AG09309 (cell line): Measurements from ENCODE around the gene PEPD.

Source experiments
- DNase-seq: peaks from one replicate; pipeline ENCODE4 v3.0.0-alpha.2; 2010; ENCODE audit warnings: low read depth
- H3K4me3 ChIP-seq: 2 replicates; pipeline ENCODE4 v1.5.1; 2011; ENCODE audit warnings: mild to moderate bottlenecking, low read depth, low read length, moderate library complexity; ENCODE audit not compliant: control insufficient read depth
- CTCF ChIP-seq: IDR thresholded peaks from 2 replicates; pipeline ENCODE4 v1.5.1; 2011; ENCODE audit warnings: mild to moderate bottlenecking, low read depth, low read length, inconsistent platforms; ENCODE audit not compliant: insufficient read depth, control insufficient read depth; ENCODE audit errors: missing control alignments

PEPD gene

DNA sequence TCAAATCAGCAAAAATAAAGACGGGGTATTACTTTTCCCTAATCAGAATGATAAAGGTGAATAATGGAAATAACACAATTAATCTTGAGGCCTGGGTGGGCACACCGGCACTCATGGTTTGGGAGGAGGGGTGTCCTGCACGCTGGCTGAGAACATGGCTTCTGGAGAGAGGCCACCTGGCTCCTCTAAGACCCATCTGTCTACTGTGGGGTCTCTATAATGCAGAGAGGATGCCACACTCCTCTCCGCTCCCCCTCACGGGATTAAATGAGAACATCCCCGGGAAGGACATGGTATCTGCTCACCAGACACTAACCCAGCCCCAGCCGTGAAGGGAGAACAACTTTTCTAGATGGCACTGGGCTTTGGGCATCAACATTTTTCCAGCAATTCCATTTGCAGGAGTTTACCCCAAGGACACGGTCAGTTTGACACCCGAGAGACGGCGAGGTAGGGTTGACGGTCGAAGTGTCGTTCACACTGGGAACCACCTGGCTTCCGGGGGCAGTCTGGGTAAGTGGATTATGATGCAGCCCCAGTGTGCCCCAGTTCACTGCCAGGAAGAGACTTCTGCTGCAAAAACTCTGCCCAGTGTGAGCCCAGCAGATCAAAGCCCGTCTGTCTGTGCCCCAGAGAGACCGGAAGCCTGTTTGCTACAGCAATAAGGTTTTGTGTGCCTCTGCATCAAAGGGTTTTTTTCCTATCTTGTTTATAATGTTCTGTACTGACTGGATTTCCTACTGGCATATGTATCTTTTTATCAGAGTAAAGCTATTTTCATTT, 91.5 kb downstream of the PEPD start:
- no peak for TF ChIP-seq CTCF
- no peak overlapping the region for H3K4me3 ChIP-seq
- DNase-seq: no peak

GRCh38 chr19:33428627-33429125, 92.9 kb downstream of the PEPD start:
- no peak for TF ChIP-seq CTCF
- no peak overlapping the region for H3K4me3 ChIP-seq
- DNase-seq: no peak

DNA sequence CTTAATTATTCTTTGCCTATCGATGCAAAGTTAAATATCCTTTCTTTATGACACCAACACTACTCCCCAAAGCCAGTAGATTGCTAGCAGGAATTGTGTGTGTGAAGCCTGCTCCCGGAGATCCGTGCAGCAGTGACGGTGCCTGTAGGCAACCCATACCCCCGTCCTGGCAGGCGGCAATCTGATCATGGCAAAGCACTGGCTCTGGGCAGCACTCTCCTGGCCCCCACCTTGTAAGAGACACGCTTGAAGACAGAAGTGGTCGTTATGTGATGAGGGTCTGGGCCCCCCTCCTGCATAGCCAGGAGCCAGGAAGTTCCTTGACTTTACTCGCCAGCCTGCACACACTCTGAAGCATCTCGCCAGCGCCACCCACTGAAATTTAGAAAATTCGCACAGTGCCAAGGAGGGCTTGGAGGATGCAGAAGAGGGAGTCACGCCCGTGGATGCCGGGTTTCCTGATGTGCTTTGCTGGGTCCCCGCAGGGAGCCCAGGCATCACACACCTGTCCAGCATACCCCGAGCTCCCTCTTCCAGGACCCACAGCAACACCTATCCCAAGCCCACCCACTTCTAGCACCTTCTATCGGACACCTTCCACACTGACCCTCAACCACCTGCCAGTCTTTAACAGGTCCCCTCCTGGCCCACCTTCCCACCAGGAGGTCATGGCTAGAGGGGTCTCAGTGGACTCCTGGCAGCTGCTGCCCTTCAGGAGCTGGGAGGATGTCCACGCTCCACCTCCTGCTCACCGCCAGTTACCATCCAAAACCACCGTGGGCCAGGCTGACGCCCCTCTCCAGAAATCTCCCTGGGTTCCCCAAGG, 93.6 kb downstream of the PEPD start:
- DNase-seq: no peak
- TF ChIP-seq CTCF: no peak
- no peak overlapping the region for H3K4me3 ChIP-seq

- H3K4me3 ChIP-seq: no peak overlapping the region
- DNase-seq: no peak
- TF ChIP-seq CTCF: no peak
Measured at GRCh38 chr19:33426621-33427361, 94.8 kb downstream of the PEPD start.

GRCh38 chr19:33424181-33424580, 97.4 kb downstream of the PEPD start:
- no peak for TF ChIP-seq CTCF
- DNase-seq: no peak
- no peak overlapping the region for H3K4me3 ChIP-seq
